ENCODE results near the gene ANKRD31. TPM values are rescaled to one million over a fixed set of nuclear protein-coding genes. Genes with fewer than 3 reads are reported as not detected.

Gene ANKRD31
- total RNA-seq, 1 donor from 2014 or later: 0.11 TPM

- intact Hi-C loops (cut with micrococcal nuclease): loop anchor here (5.0 to 10.0 kb wide), 8 partner anchors 112 to 1205 kb away; partner anchors contain the start of genes GFM2, HEXB, NSA2 and POC5
- H3K9me3 Mint-ChIP-seq: no peaks in the 10 kb centered on the region
- H3K4me3 Mint-ChIP-seq (ENCODE audit: low read depth): no peak overlapping the region
- peaks cover 44% of the 10 kb centered on the region for H3K4me1 Mint-ChIP-seq (ENCODE audit: low read depth)
- no peak overlapping the region for H3K27ac Mint-ChIP-seq
- peak; percentile 42 for DNase-seq (ENCODE audit: low spot score)
- peaks cover 36% of the 10 kb centered on the region for H3K27me3 Mint-ChIP-seq (ENCODE audit: low read depth)
- peaks cover 4% of the 10 kb centered on the region for H3K36me3 Mint-ChIP-seq (ENCODE audit: low read depth)
Observed at GRCh38 chr5:75049456-75050351, 187.0 kb downstream of the ANKRD31 start.

- Mint-ChIP-seq H3K36me3 (ENCODE audit: low read depth) (peaks cover 4% of the 10 kb centered on the region), H3K9me3 (no peaks in the 10 kb centered on the region), H3K27ac (no peak overlapping the region), H3K27me3 (ENCODE audit: low read depth) (peaks cover 27% of the 10 kb centered on the region), H3K4me1 (ENCODE audit: low read depth) (peaks cover 44% of the 10 kb centered on the region), H3K4me3 (ENCODE audit: low read depth) (no peak overlapping the region)
- no peak for DNase-seq (ENCODE audit: low spot score)
- intact Hi-C loops (cut with micrococcal nuclease): no loop called here
Observed at GRCh38 chr5:75048457-75048953, 188.2 kb downstream of the ANKRD31 start.

DNA sequence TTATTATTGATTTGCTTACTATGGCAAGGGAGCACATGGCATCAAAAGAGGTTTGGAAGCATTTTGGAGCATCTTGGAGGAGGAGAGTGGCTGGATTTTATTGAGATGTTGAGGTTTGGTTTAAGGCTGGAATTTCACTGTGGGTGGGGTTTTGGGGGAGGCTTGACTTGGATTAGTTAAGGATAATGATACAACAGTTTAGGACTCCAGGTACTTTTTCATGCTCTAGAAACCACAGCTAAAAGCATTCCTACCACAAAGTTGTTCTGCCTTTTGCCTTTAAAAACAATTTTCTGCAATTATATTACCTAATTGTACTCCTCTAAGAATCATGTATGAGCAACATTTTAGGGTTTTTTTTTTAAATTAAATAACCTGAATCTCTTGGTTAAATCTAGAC, 189.3 kb downstream of the ANKRD31 start:
- H3K4me3 Mint-ChIP-seq (ENCODE audit: low read depth): no peak overlapping the region
- H3K36me3 Mint-ChIP-seq (ENCODE audit: low read depth): peaks cover 4% of the 10 kb centered on the region
- H3K4me1 Mint-ChIP-seq (ENCODE audit: low read depth): peaks cover 43% of the 10 kb centered on the region
- intact Hi-C loops (cut with micrococcal nuclease): no loop called here
- no peak overlapping the region for H3K27ac Mint-ChIP-seq
- no peaks in the 10 kb centered on the region for H3K9me3 Mint-ChIP-seq
- H3K27me3 Mint-ChIP-seq (ENCODE audit: low read depth): peaks cover 31% of the 10 kb centered on the region
- DNase-seq (ENCODE audit: low spot score): no peak

DNA sequence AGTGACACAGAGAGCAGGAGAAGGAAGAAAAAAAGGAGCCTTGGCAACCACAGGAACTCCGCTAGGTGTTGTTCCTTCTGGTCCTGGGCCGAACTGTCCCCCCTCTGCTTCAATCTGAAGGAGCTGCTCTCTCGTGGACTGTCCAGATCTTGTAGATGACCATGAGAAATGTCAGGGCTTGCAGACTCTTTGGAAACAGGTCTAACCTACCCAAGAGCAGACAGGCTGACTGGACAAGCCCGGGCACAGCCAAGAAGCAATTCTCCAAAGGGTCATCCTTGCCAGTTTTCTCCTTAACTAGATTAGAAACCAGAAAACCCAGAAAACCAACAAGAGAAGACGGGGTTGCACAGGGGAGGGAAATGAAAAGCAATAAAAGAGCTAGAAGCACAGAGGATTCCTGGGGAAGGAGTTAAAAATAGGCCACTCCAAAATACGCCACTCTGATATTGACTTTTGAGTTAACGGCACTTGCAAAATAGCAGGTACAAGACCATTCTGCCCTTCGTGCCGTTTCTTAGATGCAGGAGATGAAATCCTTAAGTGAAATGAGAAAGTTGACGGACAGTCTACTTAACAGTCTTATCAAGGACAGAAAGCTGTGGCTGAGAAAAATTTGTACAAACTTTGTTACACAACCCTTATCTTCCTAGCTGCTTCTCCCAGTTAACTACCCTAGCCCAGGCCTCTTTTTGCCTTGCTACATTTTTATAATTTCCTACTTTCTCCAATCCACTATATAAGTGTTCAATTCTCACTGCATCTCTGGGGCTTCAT, 190.1 kb downstream of the ANKRD31 start:
- no peak overlapping the region for H3K4me3 Mint-ChIP-seq (ENCODE audit: low read depth)
- no peaks in the 10 kb centered on the region for H3K9me3 Mint-ChIP-seq
- peaks cover 4% of the 10 kb centered on the region for H3K36me3 Mint-ChIP-seq (ENCODE audit: low read depth)
- no peak for DNase-seq (ENCODE audit: low spot score)
- intact Hi-C loops (cut with micrococcal nuclease): no loop called here
- H3K4me1 Mint-ChIP-seq (ENCODE audit: low read depth): peaks cover 36% of the 10 kb centered on the region
- no peak overlapping the region for H3K27ac Mint-ChIP-seq
- peaks cover 27% of the 10 kb centered on the region for H3K27me3 Mint-ChIP-seq (ENCODE audit: low read depth)

DNA sequence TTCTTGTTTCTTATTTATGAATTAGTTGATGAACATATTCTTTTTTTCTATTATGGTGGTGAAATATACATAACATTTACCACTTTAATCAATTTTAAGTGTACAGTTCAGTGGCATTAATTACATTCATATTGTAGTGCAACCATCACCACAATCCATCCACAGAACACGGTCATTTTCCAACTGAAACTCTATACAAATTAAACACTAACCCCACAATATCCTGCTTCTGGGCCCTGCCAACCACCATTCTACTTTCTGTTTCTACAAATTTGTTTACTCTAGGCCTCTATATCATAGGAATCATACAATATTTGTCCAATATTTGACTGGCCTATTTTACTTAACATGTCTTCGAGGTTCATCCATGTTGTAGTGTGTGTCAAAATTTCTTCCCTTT, 191.6 kb downstream of the ANKRD31 start:
- no peak overlapping the region for H3K4me3 Mint-ChIP-seq (ENCODE audit: low read depth)
- intact Hi-C loops (cut with micrococcal nuclease): no loop called here
- no peak for DNase-seq (ENCODE audit: low spot score)
- H3K36me3 Mint-ChIP-seq (ENCODE audit: low read depth): peaks cover 4% of the 10 kb centered on the region
- peaks cover 19% of the 10 kb centered on the region for H3K27me3 Mint-ChIP-seq (ENCODE audit: low read depth)
- H3K9me3 Mint-ChIP-seq: no peaks in the 10 kb centered on the region
- peaks cover 23% of the 10 kb centered on the region for H3K4me1 Mint-ChIP-seq (ENCODE audit: low read depth)
- no peak overlapping the region for H3K27ac Mint-ChIP-seq

- H3K9me3 Mint-ChIP-seq: no peaks in the 10 kb centered on the region
- no peak overlapping the region for H3K4me3 Mint-ChIP-seq (ENCODE audit: low read depth)
- H3K4me1 Mint-ChIP-seq (ENCODE audit: low read depth): peaks cover 22% of the 10 kb centered on the region
- peaks cover 4% of the 10 kb centered on the region for H3K36me3 Mint-ChIP-seq (ENCODE audit: low read depth)
- no peak for DNase-seq (ENCODE audit: low spot score)
- H3K27ac Mint-ChIP-seq: no peak overlapping the region
- intact Hi-C loops (cut with micrococcal nuclease): no loop called here
- peaks cover 19% of the 10 kb centered on the region for H3K27me3 Mint-ChIP-seq (ENCODE audit: low read depth)
Observed at GRCh38 chr5:75044406-75044805, 192.3 kb downstream of the ANKRD31 start.

DNA sequence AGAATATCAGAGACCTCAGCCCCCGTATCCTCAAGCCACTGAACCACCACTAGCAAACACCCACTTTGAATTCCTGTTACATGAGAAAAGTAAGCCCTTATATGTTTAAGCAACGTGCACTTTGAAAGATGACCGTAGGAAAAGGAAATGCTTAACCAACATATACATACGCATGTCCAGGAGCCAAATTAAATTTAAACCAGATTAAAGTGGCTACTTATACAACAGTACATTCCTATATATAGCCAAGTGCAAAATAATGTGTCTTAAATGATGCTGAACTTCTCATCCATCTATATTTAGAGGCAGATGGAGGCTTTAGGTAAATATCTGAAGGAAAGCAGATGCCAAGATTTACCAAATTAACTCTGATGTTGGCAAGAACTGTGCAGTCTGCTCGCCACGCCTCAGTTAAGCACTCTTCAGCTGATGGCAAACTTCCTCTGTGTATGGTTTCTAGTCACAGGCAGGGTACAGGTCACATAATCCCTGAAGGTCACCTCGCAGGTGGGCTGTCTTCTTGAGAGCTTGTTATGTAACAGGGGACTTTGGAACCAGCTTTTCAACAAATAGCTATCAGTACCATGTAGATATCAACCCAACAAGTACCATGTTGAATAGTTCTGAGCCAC, 192.9 kb downstream of the ANKRD31 start:
- Mint-ChIP-seq H3K27ac (no peak overlapping the region), H3K4me1 (ENCODE audit: low read depth) (peaks cover 19% of the 10 kb centered on the region), H3K36me3 (ENCODE audit: low read depth) (peaks cover 4% of the 10 kb centered on the region), H3K9me3 (no peaks in the 10 kb centered on the region), H3K27me3 (ENCODE audit: low read depth) (peaks cover 16% of the 10 kb centered on the region), H3K4me3 (ENCODE audit: low read depth) (no peak overlapping the region)
- intact Hi-C loops (cut with micrococcal nuclease): no loop called here
- DNase-seq (ENCODE audit: low spot score): no peak

GRCh38 chr5:75042522-75042921, 194.2 kb downstream of the ANKRD31 start:
- Mint-ChIP-seq H3K36me3 (ENCODE audit: low read depth) (peaks cover 4% of the 10 kb centered on the region), H3K4me1 (ENCODE audit: low read depth) (peaks cover 11% of the 10 kb centered on the region), H3K4me3 (ENCODE audit: low read depth) (no peak overlapping the region), H3K27me3 (ENCODE audit: low read depth) (peaks cover 16% of the 10 kb centered on the region), H3K27ac (no peak overlapping the region), H3K9me3 (no peaks in the 10 kb centered on the region)
- intact Hi-C loops (cut with micrococcal nuclease): no loop called here
- DNase-seq (ENCODE audit: low spot score): no peak

DNA sequence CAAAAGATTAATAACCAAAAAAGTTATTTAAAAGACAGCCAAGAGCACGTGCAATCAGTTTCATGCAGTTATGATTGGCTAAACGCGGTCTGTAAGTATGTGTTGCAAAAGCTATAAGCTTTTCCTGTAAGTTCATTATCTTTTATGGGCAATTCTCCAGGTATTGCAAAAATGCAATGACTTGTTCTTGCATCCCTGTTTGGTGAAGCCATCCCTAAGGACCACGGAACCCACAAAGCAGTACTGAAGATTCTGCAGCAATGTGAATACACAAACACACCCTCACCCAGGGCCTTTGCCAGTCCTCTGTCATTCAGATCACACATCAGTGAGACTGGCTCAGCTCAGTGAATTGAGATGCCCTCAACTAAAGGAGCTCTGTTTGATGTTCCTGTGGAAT, 195.7 kb downstream of the ANKRD31 start:
- H3K27ac Mint-ChIP-seq: no peak overlapping the region
- H3K4me3 Mint-ChIP-seq (ENCODE audit: low read depth): no peak overlapping the region
- peaks cover 2% of the 10 kb centered on the region for H3K36me3 Mint-ChIP-seq (ENCODE audit: low read depth)
- H3K27me3 Mint-ChIP-seq (ENCODE audit: low read depth): peaks cover 12% of the 10 kb centered on the region
- H3K9me3 Mint-ChIP-seq: no peaks in the 10 kb centered on the region
- DNase-seq (ENCODE audit: low spot score): no peak
- intact Hi-C loops (cut with micrococcal nuclease): no loop called here
- peaks cover 17% of the 10 kb centered on the region for H3K4me1 Mint-ChIP-seq (ENCODE audit: low read depth)

DNA sequence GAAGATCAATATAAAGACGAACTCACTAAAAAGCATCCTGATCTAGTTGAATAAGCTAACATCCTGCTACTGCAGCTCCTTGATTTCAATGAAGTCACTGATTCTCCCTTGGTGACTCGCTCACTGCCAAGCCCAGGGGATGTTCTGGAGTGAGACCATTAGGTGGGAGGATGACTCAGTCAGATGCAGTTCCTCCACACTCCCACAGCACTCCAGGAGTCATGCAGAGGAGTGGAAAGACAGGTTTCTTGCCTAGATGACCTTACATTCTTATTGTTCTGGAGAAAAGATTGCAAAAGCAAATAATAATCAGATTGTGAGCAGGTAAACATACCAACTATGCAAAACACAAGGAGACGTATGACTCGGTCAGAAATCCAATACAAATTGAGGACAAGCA, 199.6 kb downstream of the ANKRD31 start:
- no peak for DNase-seq (ENCODE audit: low spot score)
- Mint-ChIP-seq H3K4me3 (ENCODE audit: low read depth) (no peak overlapping the region), H3K4me1 (ENCODE audit: low read depth) (peaks cover 6% of the 10 kb centered on the region), H3K27ac (no peak overlapping the region), H3K9me3 (no peaks in the 10 kb centered on the region), H3K27me3 (ENCODE audit: low read depth) (peaks cover 3% of the 10 kb centered on the region), H3K36me3 (ENCODE audit: low read depth) (no peaks in the 10 kb centered on the region)
- intact Hi-C loops (cut with micrococcal nuclease): no loop called here

- Mint-ChIP-seq H3K27me3 (ENCODE audit: low read depth) (no peaks in the 10 kb centered on the region), H3K9me3 (no peaks in the 10 kb centered on the region), H3K36me3 (ENCODE audit: low read depth) (no peaks in the 10 kb centered on the region), H3K4me1 (ENCODE audit: low read depth) (peaks cover 6% of the 10 kb centered on the region), H3K4me3 (ENCODE audit: low read depth) (no peak overlapping the region), H3K27ac (no peak overlapping the region)
- intact Hi-C loops (cut with micrococcal nuclease): no loop called here
- DNase-seq (ENCODE audit: low spot score): peak; percentile 11
Observed at GRCh38 chr5:75034137-75034739, 202.4 kb downstream of the ANKRD31 start.

- intact Hi-C loops (cut with micrococcal nuclease): no loop called here
- Mint-ChIP-seq H3K36me3 (ENCODE audit: low read depth) (no peaks in the 10 kb centered on the region), H3K27ac (no peak overlapping the region), H3K4me3 (ENCODE audit: low read depth) (no peak overlapping the region), H3K27me3 (ENCODE audit: low read depth) (peaks cover 8% of the 10 kb centered on the region), H3K9me3 (no peaks in the 10 kb centered on the region), H3K4me1 (ENCODE audit: low read depth) (peaks cover 4% of the 10 kb centered on the region)
- no peak for DNase-seq (ENCODE audit: low spot score)
Observed at GRCh38 chr5:75031366-75031765, 205.3 kb downstream of the ANKRD31 start.

All from activated T-helper 2 cell treated with anti-CD3 and anti-CD28 coated beads, Interferon-gamma antibody, Interleukin-2, Interleukin-4, amounts not matched to agents 10 μg/mL and 5 μg/mL and 100 μg/mL, durations not matched to agents 14 hours and 24 hours and 36 hours (primary cell).